Hematopoietic multipotent progenitor cell treated with erythropoietin and hydrocortisone succinate and interleukin-3 and kit ligand, for 4 days (in vitro differentiated cells): Measurements from ENCODE around the gene TNFRSF11A.
A peak's percentile ranks its signal among the peaks of the same experiment; 100 is the strongest.

Experiments used
- DNase-seq: peaks from one replicate; pipeline ENCODE4 v3.0.0-alpha.2; 2015

The TNFRSF11A gene

GRCh38 chr18:62384610-62385097 is 59.5 kb downstream of the TNFRSF11A start:
- DNase-seq: no peak

- no peak for DNase-seq
Measured at GRCh38 chr18:62386091-62386490, 61.0 kb downstream of the TNFRSF11A start.

GRCh38 chr18:62386601-62387000 is 61.5 kb downstream of the TNFRSF11A start:
- DNase-seq: no peak

- DNase-seq: no peak
Measured at GRCh38 chr18:62387257-62387656, 62.1 kb downstream of the TNFRSF11A start.

GRCh38 chr18:62388855-62389760 is 64.0 kb downstream of the TNFRSF11A start:
- DNase-seq: no peak

- DNase-seq: no peak
Measured at GRCh38 chr18:62389761-62390481, 64.8 kb downstream of the TNFRSF11A start.

- DNase-seq: no peak
Measured at GRCh38 chr18:62394006-62394763, 69.1 kb downstream of the TNFRSF11A start.

- no peak for DNase-seq
Measured at GRCh38 chr18:62396381-62396780, 71.3 kb downstream of the TNFRSF11A start.

- no peak for DNase-seq
Measured at GRCh38 chr18:62396967-62397366, 71.9 kb downstream of the TNFRSF11A start.

GRCh38 chr18:62398291-62398690 is 73.2 kb downstream of the TNFRSF11A start:
- no peak for DNase-seq

- DNase-seq: no peak
Measured at GRCh38 chr18:62399276-62399675, 74.2 kb downstream of the TNFRSF11A start.

- peak; percentile 23 for DNase-seq
Measured at GRCh38 chr18:62399781-62400308, 74.7 kb downstream of the TNFRSF11A start.

GRCh38 chr18:62400916-62401315 is 75.8 kb downstream of the TNFRSF11A start:
- DNase-seq: no peak

GRCh38 chr18:62402342-62402948 is 77.3 kb downstream of the TNFRSF11A start:
- DNase-seq: no peak

- DNase-seq: no peak
Measured at GRCh38 chr18:62403120-62403519, 78.0 kb downstream of the TNFRSF11A start.

GRCh38 chr18:62404881-62405280 is 79.8 kb downstream of the TNFRSF11A start:
- DNase-seq: no peak

GRCh38 chr18:62407660-62408059 is 82.5 kb downstream of the TNFRSF11A start:
- DNase-seq: peak; percentile 30

GRCh38 chr18:62409821-62410220 is 84.7 kb downstream of the TNFRSF11A start:
- DNase-seq: no peak

GRCh38 chr18:62412231-62412979 is 87.3 kb downstream of the TNFRSF11A start:
- no peak for DNase-seq

- DNase-seq: no peak
Measured at GRCh38 chr18:62413206-62413605, 88.1 kb downstream of the TNFRSF11A start.

GRCh38 chr18:62418258-62418657 is 93.1 kb downstream of the TNFRSF11A start:
- DNase-seq: no peak

GRCh38 chr18:62420151-62420512 is 95.0 kb downstream of the TNFRSF11A start:
- peak; percentile 23 for DNase-seq
